GM18498 (cell line): ENCODE results near the gene CEP128.

Source experiments
- ATAC-seq: cut with Tn5 transposase; IDR thresholded peaks from one replicate; pipeline ENCODE4 v1.9.1; 2021; ENCODE audit warnings: mild to moderate bottlenecking, moderate library complexity; ENCODE audit not compliant: unreplicated experiment

The CEP128 gene

GRCh38 chr14:80780500-80780899 lies 161.0 kb downstream of the CEP128 start:
- ATAC-seq: no peak

- peak; percentile 50 for ATAC-seq
Observed at GRCh38 chr14:80776657-80777056, 164.9 kb downstream of the CEP128 start.

GRCh38 chr14:80776186-80776585 lies 165.4 kb downstream of the CEP128 start:
- no peak for ATAC-seq

GRCh38 chr14:80772504-80772903 lies 169.0 kb downstream of the CEP128 start:
- no peak for ATAC-seq

- no peak for ATAC-seq
Observed at GRCh38 chr14:80771201-80771600, 170.3 kb downstream of the CEP128 start.

- ATAC-seq: no peak
Observed at GRCh38 chr14:80770114-80770908, 171.2 kb downstream of the CEP128 start.

GRCh38 chr14:80768646-80769045 lies 172.9 kb downstream of the CEP128 start:
- ATAC-seq: no peak

- ATAC-seq: no peak
Observed at GRCh38 chr14:80764921-80765507, 176.5 kb downstream of the CEP128 start.

GRCh38 chr14:80764496-80764895 lies 177.0 kb downstream of the CEP128 start:
- ATAC-seq: no peak

- no peak for ATAC-seq
Observed at GRCh38 chr14:80762641-80763228, 178.8 kb downstream of the CEP128 start.

GRCh38 chr14:80754696-80755095 lies 186.8 kb downstream of the CEP128 start:
- no peak for ATAC-seq

- ATAC-seq: no peak
Observed at GRCh38 chr14:80751285-80751684, 190.3 kb downstream of the CEP128 start.

GRCh38 chr14:80726211-80726610 lies 215.3 kb downstream of the CEP128 start:
- ATAC-seq: no peak

- no peak for ATAC-seq
Observed at GRCh38 chr14:80718940-80719339, 222.6 kb downstream of the CEP128 start.

GRCh38 chr14:80714474-80714873 lies 227.1 kb downstream of the CEP128 start:
- ATAC-seq: no peak

- ATAC-seq: no peak
Observed at GRCh38 chr14:80713076-80713850, 228.3 kb downstream of the CEP128 start.

- ATAC-seq: no peak
Observed at GRCh38 chr14:80705241-80705980, 236.1 kb downstream of the CEP128 start.

GRCh38 chr14:80700601-80701000 lies 240.9 kb downstream of the CEP128 start:
- no peak for ATAC-seq

- ATAC-seq: peak; percentile 61
Observed at GRCh38 chr14:80699861-80700260, 241.7 kb downstream of the CEP128 start.

GRCh38 chr14:80698974-80699373 lies 242.6 kb downstream of the CEP128 start:
- ATAC-seq: no peak

GRCh38 chr14:80695869-80696268 lies 245.7 kb downstream of the CEP128 start:
- ATAC-seq: no peak
